Measurements from ENCODE around the gene BAG5. TPM values are rescaled to one million over a fixed set of nuclear protein-coding genes. Genes with fewer than 3 reads are reported as not detected.
A peak's percentile ranks its signal among the peaks of the same experiment; 100 is the strongest.

Gene BAG5
- total and polyA plus RNA-seq, 2 of the 8 experiments (the other 6 are each of a cell fraction or from before 2014, with no cell fraction given): 7.4 to 29.5 TPM

DNA sequence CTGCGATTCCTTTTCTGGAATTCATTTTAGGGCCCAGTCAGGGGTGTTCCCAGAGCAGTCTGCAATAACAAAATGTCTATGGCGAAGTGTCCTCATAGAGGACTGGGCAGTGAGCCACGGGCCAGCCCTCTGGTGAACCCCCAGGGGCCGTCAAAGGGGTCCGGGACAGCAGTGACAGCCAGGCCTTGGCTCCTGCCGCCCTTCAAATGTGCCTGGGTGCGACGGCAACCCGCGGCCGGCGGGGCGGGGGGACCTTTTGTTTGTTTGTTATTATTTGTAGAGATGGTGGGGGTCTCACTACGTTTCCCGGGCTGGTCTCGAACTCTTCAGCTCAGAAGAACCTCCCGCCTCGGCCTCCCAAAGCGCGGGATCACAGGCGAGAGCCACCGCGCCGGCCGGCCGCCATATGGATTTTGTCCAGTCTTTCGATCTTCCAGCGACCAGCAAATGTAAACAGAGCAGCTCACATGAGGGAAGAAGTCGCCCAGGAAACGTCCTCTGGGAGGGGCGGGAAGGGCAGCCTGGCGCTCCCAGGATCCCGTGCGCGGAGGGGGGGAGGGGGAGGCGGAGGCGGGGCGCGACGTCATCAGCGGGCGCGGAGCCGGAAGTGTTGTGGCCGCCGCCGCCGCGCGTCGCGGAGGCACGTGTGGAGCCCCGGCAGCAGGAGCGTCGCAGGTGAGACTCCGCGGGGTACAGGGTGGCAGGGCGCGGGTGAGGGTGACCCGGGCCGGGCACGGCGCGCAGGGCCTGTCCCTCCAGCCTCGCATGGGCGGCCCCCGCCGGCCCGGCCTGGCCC lies 33.7 kb downstream of the BAG5 start, which contains the start of gene TRMT61A:
TSS of gene TRMT61A (plus strand) at position 610 of the 796 bp plus-strand sequence. CDS start 783 bp downstream, outside the sequence.
- Histone ChIP-seq H2BK20ac (ENCODE audit: low read length) (no peak within 1 kb of the TSS), H3K27me3 (replicated peaks in 1 of 4; ENCODE audit: control insufficient read depth in 3 of 4, extremely low read depth in 1 of 4, insufficient read depth in 3 of 4, low read length in 3 of 4) (peaks cover 2 to 16% (median 7%) of the 10 kb centered on the region in 4 experiments), H3K4me2 (ENCODE audit: insufficient read depth in 1 of 2, low read depth in 2 of 2, low read length in 2 of 2) (peak within 1 kb of the TSS; percentile 87 to 97), H2BK5ac (ENCODE audit: low read depth, low read length) (no peak within 1 kb of the TSS), H4K20me1 (replicated peaks in 1 of 2; ENCODE audit: control insufficient read depth in 1 of 2, insufficient read depth in 2 of 2, low read length in 2 of 2) (peaks cover 12 to 34% of the 10 kb centered on the region in 2 experiments), H3K23ac (ENCODE audit: insufficient read length) (no peak within 1 kb of the TSS), H2BK15ac (ENCODE audit: low read length) (0 out of 2 replicates have a peak within 1 kb of the TSS, but pooled peaks have one; percentile 46), H4K91ac (replicated peaks; ENCODE audit: insufficient read length, low read length) (peak within 1 kb of the TSS; percentile 66), H3K4me1 (replicated peaks in 1 of 4; ENCODE audit: control insufficient read depth in 3 of 4, insufficient read depth in 4 of 4, low read length in 3 of 4) (peaks cover 0 to 12% (median 10%) of the 10 kb centered on the region in 4 experiments; a peak in 6 of 7 replicates), H3K4me3 (ENCODE audit: extremely low read depth in 1 of 4, insufficient read depth in 2 of 4, low read depth in 3 of 4, low read length in 4 of 4) (peak within 1 kb of the TSS; percentile 61 to 97 (median 94)), H3K27ac (ENCODE audit: low read depth, low read length) (peak within 1 kb of the TSS; percentile 71; the same call in 1 of the 2 replicates), H3K4ac (replicated peaks; ENCODE audit: insufficient read length, low read depth, low read length) (peak within 1 kb of the TSS; percentile 97), H3K36me3 (ENCODE audit: control insufficient read depth in 2 of 4, insufficient read depth in 4 of 4, low read length in 3 of 4) (peaks cover 0 to 4% (median 1%) of the 10 kb centered on the region in 4 experiments; a peak in 3 of 8 replicates), H4K5ac (ENCODE audit: insufficient read length, low read depth, low read length) (no peak within 1 kb of the TSS), H3K18ac (ENCODE audit: extremely low read depth, low read length) (peak within 1 kb of the TSS; percentile 32; the same call in 1 of the 2 replicates), H2BK12ac (ENCODE audit: low read depth, low read length) (no peak within 1 kb of the TSS; the same call in 1 of the 2 replicates), H2AFZ (ENCODE audit: low read length) (no peak within 1 kb of the TSS), H3K79me1 (ENCODE audit: low read depth, low read length) (peaks cover 24% of the 10 kb centered on the region), H4K8ac (ENCODE audit: extremely low read depth, insufficient read depth, low read length) (peak within 1 kb of the TSS; percentile 88), H3K23me2 (ENCODE audit: low read depth, low read length) (peaks cover 8% of the 10 kb centered on the region; the same call in 1 of the 2 replicates), H3K79me2 (ENCODE audit: control insufficient read depth in 1 of 2, insufficient read depth in 2 of 2, low read length in 2 of 2) (peaks cover 5 to 20% of the 10 kb centered on the region in 2 experiments; a peak in 3 of 4 replicates), H2BK120ac (replicated peaks; ENCODE audit: low read depth, low read length) (no peak within 1 kb of the TSS), H3K14ac (ENCODE audit: insufficient read length) (no peak within 1 kb of the TSS), H3K9ac (replicated peaks in 1 of 4; ENCODE audit: extremely low read depth in 1 of 4, low read depth in 3 of 4, low read length in 3 of 4) (peak within 1 kb of the TSS; percentile 63 to 82 (median 72)), H3K56ac (replicated peaks; ENCODE audit: insufficient read length, low read depth, low read length) (peak within 1 kb of the TSS; percentile 44), H2AK5ac (ENCODE audit: low read depth, low read length) (peak within 1 kb of the TSS; percentile 83; the same call in 1 of the 2 replicates), H3K9me3 (ENCODE audit: insufficient read depth in 2 of 2, low read depth in 1 of 2, low read length in 1 of 2) (no peaks in the 10 kb centered on the region)
- FAIRE-seq: no peak
- WGBS, 2 experiments (ENCODE audit: extremely low coverage in 1 of 2, insufficient coverage in 1 of 2, insufficient read length in 1 of 2, insufficient replicate concordance in 2 of 2, low coverage in 1 of 2, low lambda C conversion rate in 2 of 2, missing lambda C conversion rate in 1 of 2): 17% methylated on average over 31 of the region's 70 CpGs; no CpG with 5 or more reads in 1 of the 2 experiments
- POLR2A ChIA-PET (ENCODE audit: partially characterized antibody): interaction anchor here (0.6 to 29.8 kb wide), 10 partner anchors 8 to 380 kb away, joined by 3 to 844 read pairs (median 5); partner anchors contain the start of genes BAG5, CKB and EIF5
- CTCF ChIA-PET (ENCODE audit: partially characterized antibody): interaction anchor here (1.4 to 28.8 kb wide), 4 partner anchors 8 to 28 kb away, joined by 3 to 921 read pairs (median 118); partner anchors contain the start of gene CKB
- DNase-seq (ENCODE audit: low read depth in 1 of 2, low spot score in 2 of 2): peak in 1 of 2 experiments; percentile 83
- 0 out of 2 replicates have a peak, but pooled peaks have one; percentile 27 for TF ChIP-seq KDM5A (IDR thresholded peaks at IDR 0.05; ENCODE audit: low read length)
- peak; percentile 75 for TF ChIP-seq KDM4A (IDR thresholded peaks at IDR 0.05; ENCODE audit: low read depth, low read length, severe bottlenecking)
- no peak for TF ChIP-seq HDAC6 (IDR thresholded peaks at IDR 0.05; ENCODE audit: low read depth, low read length)
- TF ChIP-seq, protein P1, sequence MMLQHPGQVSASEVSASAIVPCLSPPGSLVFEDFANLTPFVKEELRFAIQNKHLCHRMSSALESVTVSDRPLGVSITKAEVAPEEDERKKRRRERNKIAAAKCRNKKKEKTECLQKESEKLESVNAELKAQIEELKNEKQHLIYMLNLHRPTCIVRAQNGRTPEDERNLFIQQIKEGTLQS (IDR thresholded peaks at IDR 0.05; ENCODE audit: insufficient read depth, low read depth, low read length): peak; percentile 62; the same call in 1 of the 2 replicates
- no peak for TF ChIP-seq CTCF (IDR thresholded peaks at IDR 0.05; ENCODE audit: control extremely low read depth in 1 of 3, insufficient read depth in 1 of 3, low read depth in 1 of 3, low read length in 3 of 3)
- TF ChIP-seq SRF (IDR thresholded peaks at IDR 0.05; ENCODE audit: low read depth, low read length): peak; percentile 64
- TF ChIP-seq RFX5 (IDR thresholded peaks at IDR 0.05; ENCODE audit: borderline replicate concordance, low read depth, low read length): no peak

All from H1 (cell line).